PC-3 (cell line): ENCODE results near the gene NACC2. TPM values are rescaled to one million over a fixed set of nuclear protein-coding genes. Genes with fewer than 3 reads are reported as not detected.

Source experiments
- ATAC-seq: fragments of 200-7000 bp; cut with Tn5 transposase; 2 replicates; pipeline ENCODE4 v1.9.1; 2020; ENCODE audit warnings: mild to moderate bottlenecking, moderate library complexity
- BruUV-seq: library from RNA; stranded (reverse); fragments of 400-500 nt; replicated peaks from 2 replicates; lab custom pipeline; 2021; lab: Mats Ljungman, UMichigan
- CTCF ChIA-PET: fragments of 300-600 bp; sonication (Branson Sonifier 250); formaldehyde crosslinking; loops from one replicate; lab custom pipeline; 2022; ENCODE audit warnings: antibody characterized with exemption; lab: Charles Lee
- POLR2A ChIA-PET: fragments of 300-600 bp; sonication (Branson Sonifier 250); formaldehyde crosslinking; loops from one replicate; lab custom pipeline; 2022; ENCODE audit warnings: antibody characterized with exemption; ENCODE audit not compliant: unreplicated experiment; lab: Charles Lee
- DNase-seq: peaks from one replicate; pipeline ENCODE4 v3.0.0-alpha.2; 2015
- H2AFZ ChIP-seq: fragments of 300-600 bp; sonication (generic); 2 replicates; pipeline ENCODE4 v1.6.0; 2016; ENCODE audit warnings: antibody characterized with exemption, low read length
- H3F3A ChIP-seq: fragments of 300-600 bp; sonication (generic); one replicate; pipeline ENCODE4 v1.6.0; 2017; ENCODE audit warnings: antibody characterized with exemption, low read length, control low read depth, mild to moderate bottlenecking; ENCODE audit not compliant: unreplicated experiment
- H3K27ac ChIP-seq: fragments of 300-600 bp; sonication (generic); 2 replicates; pipeline ENCODE4 v1.5.1; 2016; ENCODE audit warnings: mild to moderate bottlenecking, low read length
- H3K27me3 ChIP-seq: fragments of 300-600 bp; sonication (generic); 2 replicates; pipeline ENCODE4 v1.6.1; 2016; ENCODE audit warnings: low read length, mixed read lengths
- H3K36me3 ChIP-seq: fragments of 300-600 bp; sonication (generic); 2 replicates; pipeline ENCODE4 v1.6.1; 2016; ENCODE audit warnings: low read depth, mixed run types, low read length, mixed read lengths
- H3K4me1 ChIP-seq: fragments of 300-600 bp; sonication (generic); 2 replicates; pipeline ENCODE4 v1.5.1; 2016; ENCODE audit warnings: low read length; ENCODE audit not compliant: insufficient read depth
- H3K4me2 ChIP-seq: fragments of 300-600 bp; sonication (generic); 2 replicates; pipeline ENCODE4 v1.6.0; 2016; ENCODE audit warnings: low read length
- H3K4me3 ChIP-seq: fragments of 300-600 bp; sonication (generic); 2 replicates; pipeline ENCODE4 v1.5.1; 2016; ENCODE audit warnings: mild to moderate bottlenecking, low read length, mixed read lengths
- H3K79me2 ChIP-seq: fragments of 300-600 bp; sonication (generic); 2 replicates; pipeline ENCODE4 v1.6.1; 2017; ENCODE audit warnings: low read length, mixed read lengths
- H3K9ac ChIP-seq: fragments of 300-600 bp; sonication (generic); 2 replicates; pipeline ENCODE4 v1.6.0; 2016; ENCODE audit warnings: mild to moderate bottlenecking, low read length
- H3K9me2 ChIP-seq: fragments of 300-600 bp; sonication (generic); replicated peaks from 2 replicates; pipeline ENCODE4 v1.6.1; 2016; ENCODE audit warnings: mixed run types, low read length, mixed read lengths
- H3K9me3 ChIP-seq: fragments of 300-600 bp; sonication (generic); 2 replicates; pipeline ENCODE4 v1.6.1; 2016; ENCODE audit warnings: low read length, mixed read lengths
- H4K20me1 ChIP-seq: fragments of 300-600 bp; sonication (generic); 2 replicates; pipeline ENCODE4 v1.6.1; 2016; ENCODE audit warnings: low read length, mixed read lengths
- CTCF ChIP-seq: fragments of 300-600 bp; sonication (generic); conservative IDR thresholded peaks from 2 replicates; pipeline ENCODE4 v1.5.1; 2017; ENCODE audit warnings: antibody characterized with exemption, low read depth, mild to moderate bottlenecking, low read length
- EZH2 ChIP-seq: fragments of 300-600 bp; sonication (generic); IDR thresholded peaks from one replicate; pipeline ENCODE4 v1.6.1; 2017; ENCODE audit warnings: antibody characterized with exemption, mild to moderate bottlenecking, low read length; ENCODE audit not compliant: unreplicated experiment
- EZH2phosphoT487 ChIP-seq: fragments of 300-600 bp; sonication (generic); IDR thresholded peaks from 2 replicates; pipeline ENCODE4 v1.6.1; 2018; ENCODE audit warnings: mild to moderate bottlenecking, antibody characterized with exemption, low read length, borderline replicate concordance
- intact Hi-C: fragments of 100-400 bp; cut with micrococcal nuclease; formaldehyde crosslinking; loops from 2 replicates; pipeline ENCODE4 v1.9.0; 2023
- total RNA-seq: library from RNA; depleted of rRNA; stranded (reverse); fragments of >200 nt; gene quantifications from 2 replicates; pipeline ENCODE4 v1.2.3, GENCODE V29; 2014

Gene NACC2
- total RNA-seq, 1 experiment from 2014 or later, result 12.3 TPM

- no TSS peak for BruUV-seq
Measured at GRCh38 chr9:136111190-136111589, 16.1 kb upstream of the NACC2 start.

GRCh38 chr9:136110082-136111061 lies 15.3 kb upstream of the NACC2 start:
- Histone ChIP-seq H3K9me2 (no peaks in the 10 kb centered on the region), H3K9me3 (no peaks in the 10 kb centered on the region), H3K4me1 (peaks cover 15% of the 10 kb centered on the region), H3K27me3 (no peaks in the 10 kb centered on the region), H3K4me3 (peak overlapping the region; percentile 55), H3K27ac (peak overlapping the region; percentile 6; the same call in 1 of the 2 replicates), H3K4me2 (peak overlapping the region; percentile 80), H3K9ac (0 out of 2 replicates have a peak overlapping the region, but pooled peaks have one; percentile 29), H4K20me1 (no peaks in the 10 kb centered on the region), H3K36me3 (no peaks in the 10 kb centered on the region), H2AFZ (peak overlapping the region; percentile 19; the same call in 1 of the 2 replicates), H3F3A (no peaks in the 10 kb centered on the region), H3K79me2 (no peaks in the 10 kb centered on the region)
- TF ChIP-seq CTCF (peak; percentile 26; the same call in 1 of the 2 replicates), EZH2 (no peak)
- ChIA-PET POLR2A (no interaction called here), CTCF (no interaction called here)
- ATAC-seq (peak; percentile 35), DNase-seq (peak; percentile 19)
- intact Hi-C loops, result no loop called here
- no TSS peak for BruUV-seq

More at GRCh38 chr9:136111190-136111589, 16.1 kb upstream of the NACC2 start:
- Histone ChIP-seq H4K20me1 (no peaks in the 10 kb centered on the region), H3K9me3 (no peaks in the 10 kb centered on the region), H3F3A (no peaks in the 10 kb centered on the region), H3K4me2 (no peak overlapping the region), H3K4me1 (peaks cover 15% of the 10 kb centered on the region), H3K9ac (no peak overlapping the region), H3K79me2 (no peaks in the 10 kb centered on the region), H3K27me3 (no peaks in the 10 kb centered on the region), H3K36me3 (no peaks in the 10 kb centered on the region), H2AFZ (no peak overlapping the region), H3K9me2 (no peaks in the 10 kb centered on the region), H3K4me3 (no peak overlapping the region), H3K27ac (no peak overlapping the region)
- CTCF ChIA-PET, result no interaction called here
- no peak for ATAC-seq
- TF ChIP-seq CTCF (no peak), EZH2 (no peak), EZH2phosphoT487 (no peak)
- POLR2A ChIA-PET, result no interaction called here
- intact Hi-C loops, result no loop called here
- DNase-seq, result no peak
